Mucosa of descending colon (tissue), 3 donors: ENCODE results near the gene CNKSR2. TPM values are rescaled to one million over a fixed set of nuclear protein-coding genes. Genes with fewer than 3 reads are reported as not detected.

Experiments
- ATAC-seq: fragments of 200-7000 bp; cut with Tn5 transposase; one replicate; pipeline ENCODE4 v1.9.1; 2020; ENCODE audit warnings: mild to moderate bottlenecking, moderate library complexity
- DNase-seq, 3 donors: peaks; one replicate each; pipeline ENCODE4 v3.0.0-alpha.2; 2020
- H3K36me3 ChIP-seq: fragments of 200-600 bp; one replicate; pipeline ENCODE4 v1.8.0; 2021; ENCODE audit warnings: low read depth, mild to moderate bottlenecking
- H3K4me1 ChIP-seq: fragments of 200-600 bp; one replicate; pipeline ENCODE4 v1.8.0; 2021; ENCODE audit warnings: low read depth, mild to moderate bottlenecking
- H3K4me3 ChIP-seq: fragments of 200-600 bp; one replicate; pipeline ENCODE4 v1.8.0; 2021; ENCODE audit warnings: mild to moderate bottlenecking
- H3K9me3 ChIP-seq: fragments of 200-600 bp; one replicate; pipeline ENCODE4 v1.8.0; 2021; ENCODE audit warnings: mild to moderate bottlenecking
- CTCF ChIP-seq: fragments of 200-600 bp; IDR thresholded peaks from one replicate; pipeline ENCODE4 v1.8.0; 2022; ENCODE audit warnings: antibody characterized with exemption, mild to moderate bottlenecking
- intact Hi-C, 2 donors: fragments of 100-400 bp; cut with DNase I in 1 of 2; cut with micrococcal nuclease in 1 of 2; formaldehyde crosslinking; loops; one replicate each; pipeline versions ENCODE4 v1.11.0 to v1.11.1; 2022; cut with DNase I, micrococcal nuclease
- total RNA-seq, 3 donors: library from RNA; stranded (reverse); fragmentation: NEBNext Ultra II Directional in 2 of 3; extraction: Animal tissue kit (Norgen Biotek cat#: 25700) in 2 of 3; gene quantifications; one replicate each; pipeline versions ENCODE4 v1.2.1 to v1.2.4, GENCODE V29; 2021 to 2023
- donor health status: DM: no; HTN: no; CAD: no; lungs with moderate emphysema.
- donor health status: DM: no; HTN: no; CAD: no.
- donor health status: DM: no; HTN: yes; CAD: no.

CNKSR2 gene
- total RNA-seq, 3 donors from 2014 or later = 0.23 to 2.4 (median 0.67) TPM

DNA sequence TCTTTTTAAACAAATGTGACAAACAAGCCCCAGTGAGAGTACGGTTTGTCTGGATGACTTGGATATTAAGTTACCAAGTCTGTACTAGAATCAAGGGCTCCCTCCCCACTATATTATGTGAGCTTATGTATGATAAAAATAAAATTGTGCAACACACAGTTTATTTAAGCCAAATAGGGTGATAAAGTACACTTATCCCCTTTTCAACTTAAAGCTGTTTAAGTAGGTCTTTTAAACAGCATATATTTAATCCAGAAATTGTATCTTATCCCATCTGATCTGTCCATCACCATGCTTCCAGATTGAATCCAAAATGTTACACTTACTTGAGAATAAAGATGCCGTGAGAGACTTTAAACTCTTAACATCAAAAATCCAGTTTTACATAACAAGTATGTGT lies 285.9 kb downstream of the CNKSR2 start:
- H3K4me3 ChIP-seq = no peak overlapping the region
- ATAC-seq (no peak), DNase-seq (no peak)
- no peak for TF ChIP-seq CTCF
- H3K4me1 ChIP-seq = no peaks in the 10 kb centered on the region
- H3K36me3 ChIP-seq = no peaks in the 10 kb centered on the region
- intact Hi-C loops = no loop called here
- no peaks in the 10 kb centered on the region for H3K9me3 ChIP-seq

- no peaks in the 10 kb centered on the region for H3K9me3 ChIP-seq
- intact Hi-C loops = no loop called here
- ATAC-seq = no peak
Observed at GRCh38 chrX:21661316-21661715, 287.1 kb downstream of the CNKSR2 start.

GRCh38 chrX:21662761-21663160 lies 288.5 kb downstream of the CNKSR2 start:
- intact Hi-C loops = no loop called here
- Histone ChIP-seq H3K4me3 (no peak overlapping the region), H3K9me3 (no peaks in the 10 kb centered on the region), H3K4me1 (no peaks in the 10 kb centered on the region), H3K36me3 (no peaks in the 10 kb centered on the region)
- TF ChIP-seq CTCF = no peak
- no peak for DNase-seq
- no peak for ATAC-seq

More at GRCh38 chrX:21661316-21661715, 287.1 kb downstream of the CNKSR2 start:
- H3K36me3 ChIP-seq = no peaks in the 10 kb centered on the region
- DNase-seq = no peak
- no peak for TF ChIP-seq CTCF
- no peak overlapping the region for H3K4me3 ChIP-seq
- H3K4me1 ChIP-seq = no peaks in the 10 kb centered on the region

GRCh38 chrX:21666252-21666651 lies 292.0 kb downstream of the CNKSR2 start:
- no peaks in the 10 kb centered on the region for H3K36me3 ChIP-seq
- ATAC-seq (no peak), DNase-seq (no peak)
- no peak overlapping the region for H3K4me3 ChIP-seq
- intact Hi-C loops = no loop called here
- H3K4me1 ChIP-seq = no peaks in the 10 kb centered on the region
- H3K9me3 ChIP-seq = no peaks in the 10 kb centered on the region
- TF ChIP-seq CTCF = no peak

DNA sequence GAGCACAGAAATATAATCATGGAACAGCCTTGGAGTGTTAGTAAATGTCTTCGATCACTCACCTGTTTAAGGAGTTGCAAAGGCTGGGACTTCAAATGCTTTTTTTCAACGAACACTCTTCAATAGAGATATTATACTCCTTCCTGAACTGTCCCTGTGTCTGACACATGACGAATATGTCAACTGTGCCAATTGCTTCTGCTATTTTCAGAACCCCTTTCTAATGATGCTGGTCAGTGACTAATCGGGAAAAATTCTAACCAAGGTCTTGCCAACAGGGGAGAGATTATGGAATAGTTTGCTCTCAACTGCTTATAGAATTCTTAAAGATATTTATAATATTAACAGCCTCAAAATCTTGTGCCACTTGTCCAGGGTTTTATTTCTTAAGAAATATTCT lies 292.5 kb downstream of the CNKSR2 start:
- no peak for ATAC-seq
- no peaks in the 10 kb centered on the region for H3K9me3 ChIP-seq
- intact Hi-C loops = no loop called here
- no peak for TF ChIP-seq CTCF
- H3K4me1 ChIP-seq = no peaks in the 10 kb centered on the region
- no peak overlapping the region for H3K4me3 ChIP-seq
- no peak for DNase-seq
- no peaks in the 10 kb centered on the region for H3K36me3 ChIP-seq
